ENCODE data around the gene SEC14L6.

DNA sequence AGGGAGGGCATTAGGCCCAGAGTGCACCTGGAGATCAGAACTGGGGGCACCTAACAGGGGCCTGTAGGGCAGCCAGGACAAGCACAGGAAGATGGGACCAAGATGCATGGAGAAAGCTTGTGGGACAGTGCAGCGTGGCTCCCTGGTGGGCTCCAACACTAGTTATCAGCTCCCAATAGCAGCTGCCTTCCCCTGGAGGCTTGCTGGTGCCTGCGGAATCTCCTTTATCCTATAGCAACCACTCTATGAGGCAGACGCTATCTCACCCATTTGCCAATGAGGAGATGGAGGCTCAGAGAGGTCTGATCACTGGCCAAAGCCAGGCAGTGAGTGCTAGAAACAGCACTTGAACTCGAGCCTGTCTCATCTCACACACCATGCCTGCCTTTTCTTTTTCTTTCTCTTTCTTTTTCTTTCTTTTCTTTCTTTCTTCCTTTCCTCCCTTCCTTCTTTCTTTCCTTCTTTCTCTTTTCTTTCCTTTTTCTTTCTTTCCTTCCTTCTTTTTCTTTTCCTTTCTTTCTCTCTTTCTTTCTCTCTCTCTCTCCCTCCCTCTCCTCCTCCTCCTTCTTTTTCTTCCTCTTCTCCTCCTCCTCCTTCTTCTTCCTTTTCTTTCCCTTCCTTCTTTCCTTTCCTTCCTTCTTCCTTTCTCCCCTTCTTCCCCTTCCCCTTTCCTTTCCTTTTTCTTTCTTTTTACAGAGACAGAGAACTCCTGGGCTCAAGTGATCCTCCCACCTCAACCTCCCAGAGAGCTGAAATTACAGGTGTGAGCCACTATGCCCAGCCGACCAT is 25.0 kb downstream of the SEC14L6 start:
- TF ChIP-seq CTCF (IDR thresholded peaks at IDR 0.05) (no peak), POLR2A (IDR thresholded peaks at IDR 0.05) (no peak)
